ENCODE measurements around the gene UGT2B17.
"Not testable (repeated sequence)": the region's sequence is repeated elsewhere in the genome, so short reads cannot be mapped to it uniquely, and the experiment has no call there.

UGT2B17 gene

DNA sequence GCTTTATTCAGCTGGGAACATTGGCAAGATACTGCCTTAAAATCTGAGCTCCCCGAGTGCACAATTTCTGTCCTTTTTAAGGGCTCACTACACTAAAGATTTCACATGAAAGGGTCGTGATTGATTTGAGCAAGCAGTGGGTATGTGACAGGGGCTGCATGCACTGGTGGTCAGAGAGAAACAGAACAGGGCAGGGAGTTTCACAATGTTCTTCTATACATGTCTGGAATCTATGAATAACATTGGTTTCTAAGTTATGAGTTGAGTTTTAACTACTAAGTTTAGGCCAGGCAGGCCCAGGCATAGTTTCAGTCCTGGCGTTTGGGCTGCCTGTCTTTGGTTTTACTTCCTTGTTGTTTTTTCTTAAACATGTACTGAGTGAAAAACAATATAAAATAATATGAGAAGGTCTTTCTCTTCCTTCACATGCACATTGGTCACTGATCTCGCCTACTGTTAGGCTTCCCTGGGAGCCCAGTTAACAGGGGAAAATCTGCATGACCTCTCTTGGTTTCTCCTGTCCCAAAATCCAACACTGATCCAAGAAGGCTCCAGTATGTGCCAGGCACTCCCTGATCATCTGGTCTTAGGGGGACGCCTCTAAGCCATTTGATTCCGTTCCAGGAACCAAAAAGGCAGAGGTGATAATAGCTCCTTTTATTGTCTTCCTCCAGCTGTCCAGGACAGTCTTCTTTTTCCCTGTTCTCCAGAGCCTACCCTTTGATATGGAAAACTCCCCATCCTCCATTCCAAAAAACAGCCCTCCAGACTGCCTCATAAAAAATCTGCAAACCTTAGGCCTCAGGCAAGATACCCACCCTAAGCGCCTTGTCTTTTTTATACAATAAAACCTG is at the start of gene UGT2B17:
Gene UGT2B17 (minus strand): TSS at position 51 of the 854 bp plus-strand sequence. CDS start 7,838 bp downstream, outside the sequence.
- DNase-seq (ENCODE audit: low read depth in 2 of 2): no peak

DNA sequence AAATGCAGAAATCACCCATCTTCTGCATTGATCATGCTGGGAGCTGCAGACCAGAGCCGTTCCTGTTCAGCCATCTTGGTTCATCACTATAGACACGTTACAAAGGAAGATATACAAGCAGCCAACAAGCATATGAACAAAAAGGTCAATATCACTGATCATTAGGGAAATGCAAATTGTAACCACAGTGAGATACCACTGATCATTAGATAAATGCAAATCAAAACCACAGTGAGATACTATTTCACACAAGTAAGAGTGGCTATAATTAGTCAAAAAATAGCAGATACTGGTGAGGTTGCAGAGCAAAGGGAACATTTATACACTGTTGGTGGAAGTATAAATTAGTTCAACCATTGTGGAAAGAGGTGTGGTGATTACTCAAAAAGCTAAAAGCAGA is 46.6 kb upstream of the UGT2B17 start:
- not testable (repeated sequence) for DNase-seq (ENCODE audit: low read depth in 2 of 2)

DNA sequence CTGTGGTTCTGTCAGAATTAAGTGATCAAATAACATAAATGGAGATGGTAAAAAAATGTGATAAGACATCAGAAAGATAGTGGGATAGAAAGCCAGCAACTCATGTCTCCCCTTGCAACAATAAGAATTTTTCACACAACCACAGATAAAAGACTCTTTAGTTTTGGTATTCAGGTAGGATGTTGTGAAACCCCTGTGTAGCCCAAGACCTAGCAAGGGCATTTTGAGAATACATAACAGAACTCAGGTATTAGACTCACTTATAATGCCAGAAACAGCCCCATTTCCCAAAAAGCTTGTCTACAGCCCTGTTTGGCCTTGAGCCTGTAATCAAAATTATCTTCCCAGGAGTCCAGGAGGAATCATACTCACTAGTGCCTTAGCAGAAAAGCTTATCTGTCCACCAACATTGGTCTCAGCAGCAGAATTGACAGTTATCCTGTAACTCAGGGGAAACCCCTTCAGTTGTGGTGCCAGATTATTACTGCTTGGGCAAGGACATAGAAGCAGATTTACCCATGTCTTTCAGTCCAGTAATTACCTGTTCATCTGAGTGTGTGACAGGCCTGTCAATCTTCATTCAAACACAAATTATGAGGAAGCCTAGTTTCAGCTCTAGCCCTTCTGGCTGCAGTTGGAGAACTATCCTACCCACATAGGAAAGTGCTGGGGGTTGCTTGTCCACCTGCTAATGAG is 41.0 kb upstream of the UGT2B17 start:
- DNase-seq (ENCODE audit: low read depth in 2 of 2): no peak

DNA sequence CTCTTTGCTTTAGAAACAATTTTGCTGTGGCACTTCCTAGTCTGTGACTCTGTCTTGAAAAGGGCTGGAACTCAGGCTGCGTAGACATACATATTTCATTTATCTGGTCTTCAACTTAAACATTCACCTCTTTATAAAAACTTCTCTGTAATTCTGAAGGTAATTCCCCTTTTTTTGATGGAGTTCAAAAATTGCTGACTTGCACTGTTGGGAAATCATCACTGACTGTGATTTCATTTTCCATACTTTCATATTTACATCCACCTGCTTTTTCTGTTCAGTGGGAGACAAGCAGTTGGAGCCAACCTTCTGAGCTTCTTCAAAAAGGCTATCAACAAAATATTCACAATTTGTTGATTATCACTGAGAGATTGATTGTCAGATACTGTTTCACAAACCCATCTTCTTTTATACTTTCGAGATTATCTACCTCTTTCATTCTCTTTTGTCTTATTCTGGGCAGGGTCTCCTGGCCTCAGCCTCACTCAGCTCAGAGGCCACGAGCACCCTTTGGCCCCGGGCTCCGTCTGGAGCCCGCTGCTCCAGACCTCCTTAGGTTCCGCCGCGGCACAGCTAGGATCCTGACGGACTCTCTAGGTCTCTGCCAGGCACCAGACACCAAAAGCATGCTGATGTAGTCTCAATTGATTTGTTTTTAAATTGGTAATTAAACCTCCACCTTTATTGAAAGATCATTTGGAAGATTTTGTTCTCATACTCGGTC is 39.7 kb upstream of the UGT2B17 start:
- no peak for DNase-seq (ENCODE audit: low read depth in 2 of 2)

DNA sequence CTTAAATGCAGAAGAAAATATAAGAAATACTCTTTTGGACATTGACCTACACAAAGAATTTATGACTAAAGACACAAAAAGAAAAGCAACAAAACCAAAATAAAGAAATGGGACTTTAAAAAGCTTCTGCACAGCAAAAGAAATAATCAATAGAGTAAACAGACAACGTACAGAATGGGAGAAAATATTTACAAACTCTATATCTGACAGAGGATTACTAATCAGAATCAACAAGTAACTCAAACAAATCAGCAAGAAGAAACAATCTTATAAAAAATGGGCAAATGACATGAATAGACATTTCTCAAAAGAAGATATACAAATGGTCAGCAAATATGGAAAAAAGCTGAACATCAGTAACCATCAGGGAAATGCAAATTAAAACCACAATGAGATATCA is 37.6 kb upstream of the UGT2B17 start:
- DNase-seq (ENCODE audit: low read depth in 2 of 2): no peak

DNA sequence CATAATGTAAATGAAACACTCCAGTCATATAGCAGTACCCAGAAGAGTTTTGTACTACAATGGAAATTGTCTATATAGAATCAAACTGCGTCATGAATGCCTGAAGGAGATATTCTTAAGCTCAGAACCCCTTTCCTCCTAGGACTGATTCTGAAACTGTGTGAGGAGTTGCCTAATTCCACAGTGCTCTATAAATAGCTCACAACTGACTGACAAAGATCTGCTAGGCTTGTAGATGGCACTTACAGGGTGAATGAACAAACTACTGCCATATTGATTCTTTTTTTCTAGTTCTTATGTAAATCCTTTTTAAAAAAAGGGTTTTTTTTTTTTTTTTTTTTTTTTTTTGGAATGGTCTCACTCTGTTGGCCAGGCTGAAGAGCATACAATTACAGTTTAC is 30.1 kb upstream of the UGT2B17 start:
- DNase-seq (ENCODE audit: low read depth in 2 of 2): no peak

DNA sequence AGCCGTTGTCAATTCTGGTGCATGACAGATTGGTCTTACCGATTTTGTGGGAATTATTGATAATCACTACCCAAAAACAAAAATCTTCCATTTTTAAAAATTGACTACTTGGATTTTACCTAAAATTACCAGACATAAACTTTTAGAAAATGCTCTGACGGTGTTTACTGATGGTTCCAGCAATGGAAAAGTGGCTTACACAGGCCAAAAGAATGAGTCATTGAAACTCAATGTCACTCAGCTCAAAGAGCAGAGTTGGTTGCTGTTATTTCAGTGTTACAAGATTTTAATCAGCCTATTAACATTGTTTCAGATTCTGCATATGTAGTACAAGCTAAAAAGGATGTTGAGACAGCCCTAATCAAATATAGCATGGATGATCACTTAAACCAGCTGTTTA is 23.0 kb upstream of the UGT2B17 start:
- DNase-seq (ENCODE audit: low read depth in 2 of 2): no peak

DNA sequence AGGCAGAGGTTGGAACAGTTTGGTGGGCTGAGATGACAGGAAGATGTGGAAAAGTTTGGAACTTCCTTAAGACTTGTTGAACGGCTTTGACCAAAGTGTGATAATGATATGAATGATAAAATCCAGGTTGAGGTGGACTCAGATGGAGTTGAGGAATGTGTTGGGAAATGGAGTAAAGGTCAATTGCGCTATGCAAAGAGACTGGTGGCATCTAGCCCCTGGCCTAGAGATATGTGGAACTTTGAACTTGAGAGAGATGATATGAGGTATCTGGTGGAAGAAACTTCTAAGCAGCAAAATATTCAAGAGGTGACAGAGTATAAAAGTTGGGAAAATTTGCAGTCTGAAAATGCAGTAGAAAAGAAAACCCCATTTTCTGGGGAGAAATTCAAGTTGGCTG is 21.4 kb upstream of the UGT2B17 start:
- DNase-seq (ENCODE audit: low read depth in 2 of 2): no peak

DNA sequence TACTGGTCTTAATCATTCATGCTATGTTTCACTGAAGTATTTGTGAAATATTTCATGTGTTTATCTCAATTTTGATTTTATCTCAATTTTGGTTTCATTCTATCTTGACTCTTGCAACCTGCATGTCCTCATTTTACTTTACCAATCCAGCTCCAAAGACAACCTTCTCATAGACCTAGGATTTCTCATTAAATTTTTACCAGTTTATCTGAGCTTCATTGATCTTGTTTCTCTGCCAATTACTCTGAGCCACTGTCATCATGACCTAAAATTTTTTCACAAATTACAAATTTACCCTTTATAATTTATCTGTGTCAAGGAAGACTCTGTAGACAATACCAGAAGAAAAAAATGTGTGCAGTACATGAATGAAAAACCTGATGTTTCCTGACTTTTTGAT is 18.6 kb upstream of the UGT2B17 start:
- DNase-seq (ENCODE audit: low read depth in 2 of 2): no peak

DNA sequence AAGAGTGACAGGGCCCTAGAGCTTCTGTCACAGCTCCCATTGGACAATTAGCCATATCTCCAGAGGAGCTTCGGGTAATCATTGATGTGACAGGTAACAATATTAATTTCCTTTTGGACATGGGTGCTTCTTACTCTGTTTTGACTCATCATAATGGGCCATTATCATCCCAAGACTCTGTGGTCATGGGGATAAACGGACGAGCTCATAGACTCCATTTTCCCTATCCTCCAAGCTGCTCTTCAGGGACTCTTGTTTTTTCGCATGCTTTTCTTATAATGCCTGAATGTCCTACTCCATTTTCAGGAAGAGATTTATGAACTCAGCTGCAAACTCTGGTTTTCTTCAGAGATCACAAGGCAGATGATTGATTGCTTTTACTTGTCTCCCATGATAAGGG is 17.0 kb upstream of the UGT2B17 start:
- no peak for DNase-seq (ENCODE audit: low read depth in 2 of 2)

DNA sequence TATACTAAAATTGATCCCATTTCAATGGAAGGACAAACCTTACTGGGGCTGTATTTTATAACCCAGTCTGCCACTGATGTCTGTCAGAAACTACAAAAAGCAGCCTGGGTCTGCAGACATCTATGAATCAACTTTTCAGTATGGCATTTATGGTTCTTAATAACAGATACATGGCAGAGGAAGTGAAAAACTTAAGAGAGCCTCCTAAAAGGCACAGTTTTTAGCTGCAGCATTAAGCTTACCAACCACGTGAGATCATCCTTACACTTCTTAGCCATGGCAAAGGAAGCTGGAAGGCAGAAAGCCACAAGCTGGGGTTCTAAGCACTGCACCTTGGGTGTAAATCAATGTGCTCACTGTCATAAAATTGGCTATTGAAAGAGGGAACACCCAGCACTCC is 16.6 kb upstream of the UGT2B17 start:
- no peak for DNase-seq (ENCODE audit: low read depth in 2 of 2)

DNA sequence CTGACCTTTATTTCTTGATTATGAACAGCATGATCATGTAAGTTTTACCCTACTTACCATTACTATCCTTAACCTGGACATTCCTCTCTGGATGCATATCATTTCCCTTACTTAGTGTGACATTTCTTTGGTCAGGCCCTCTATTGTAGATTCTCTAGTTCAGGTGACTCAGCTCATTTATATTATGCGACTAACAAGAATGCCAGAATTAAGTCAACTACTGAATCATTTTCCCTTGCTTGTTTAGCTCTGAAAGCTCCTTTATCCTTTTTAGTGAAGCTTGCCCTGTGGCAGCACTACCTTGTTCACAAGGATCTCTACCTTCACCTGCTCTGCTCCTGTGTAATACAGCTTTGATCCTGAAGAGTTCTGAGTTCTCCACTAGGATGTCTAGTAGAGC is 15.1 kb upstream of the UGT2B17 start:
- no peak for DNase-seq (ENCODE audit: low read depth in 2 of 2)

DNA sequence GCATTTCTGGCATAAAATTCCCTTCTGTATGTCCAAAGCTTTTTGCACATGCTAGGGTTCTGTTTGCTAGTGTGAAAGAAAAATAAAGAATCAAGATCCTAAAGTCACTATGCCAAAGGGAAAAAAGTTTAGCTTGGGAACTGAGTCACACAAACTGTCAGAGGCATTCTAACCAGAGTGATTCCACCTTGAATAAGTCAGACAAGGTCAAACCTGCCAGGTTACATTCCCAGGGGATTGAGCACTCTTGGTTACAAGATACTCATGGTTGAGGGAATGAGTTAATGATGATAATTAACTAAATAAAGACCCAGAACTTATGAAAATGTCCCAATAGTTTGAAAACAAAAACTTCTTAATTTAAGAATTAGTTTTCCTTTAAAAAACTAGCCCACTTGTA is 13.7 kb upstream of the UGT2B17 start:
- no peak for DNase-seq (ENCODE audit: low read depth in 2 of 2)

DNA sequence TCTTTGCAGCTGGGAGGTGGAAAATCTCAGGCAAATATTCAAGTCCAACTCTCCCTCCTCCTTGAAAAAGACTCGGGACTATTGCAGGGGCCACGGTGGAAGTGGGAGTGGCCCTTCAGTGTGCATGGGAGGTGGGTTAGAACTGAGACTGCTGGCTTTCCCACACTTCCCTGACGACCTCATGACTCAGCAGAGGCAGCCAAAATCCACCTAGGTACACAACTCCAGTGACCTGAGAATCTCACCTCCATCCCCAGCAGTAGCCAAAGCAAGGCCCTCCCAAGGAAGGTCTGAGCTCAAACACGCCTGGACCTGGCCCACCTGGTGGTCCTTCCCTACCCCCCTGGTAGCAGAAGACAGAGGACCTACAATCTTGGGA is 6.2 kb upstream of the UGT2B17 start:
- DNase-seq (ENCODE audit: low read depth in 2 of 2): no peak

DNA sequence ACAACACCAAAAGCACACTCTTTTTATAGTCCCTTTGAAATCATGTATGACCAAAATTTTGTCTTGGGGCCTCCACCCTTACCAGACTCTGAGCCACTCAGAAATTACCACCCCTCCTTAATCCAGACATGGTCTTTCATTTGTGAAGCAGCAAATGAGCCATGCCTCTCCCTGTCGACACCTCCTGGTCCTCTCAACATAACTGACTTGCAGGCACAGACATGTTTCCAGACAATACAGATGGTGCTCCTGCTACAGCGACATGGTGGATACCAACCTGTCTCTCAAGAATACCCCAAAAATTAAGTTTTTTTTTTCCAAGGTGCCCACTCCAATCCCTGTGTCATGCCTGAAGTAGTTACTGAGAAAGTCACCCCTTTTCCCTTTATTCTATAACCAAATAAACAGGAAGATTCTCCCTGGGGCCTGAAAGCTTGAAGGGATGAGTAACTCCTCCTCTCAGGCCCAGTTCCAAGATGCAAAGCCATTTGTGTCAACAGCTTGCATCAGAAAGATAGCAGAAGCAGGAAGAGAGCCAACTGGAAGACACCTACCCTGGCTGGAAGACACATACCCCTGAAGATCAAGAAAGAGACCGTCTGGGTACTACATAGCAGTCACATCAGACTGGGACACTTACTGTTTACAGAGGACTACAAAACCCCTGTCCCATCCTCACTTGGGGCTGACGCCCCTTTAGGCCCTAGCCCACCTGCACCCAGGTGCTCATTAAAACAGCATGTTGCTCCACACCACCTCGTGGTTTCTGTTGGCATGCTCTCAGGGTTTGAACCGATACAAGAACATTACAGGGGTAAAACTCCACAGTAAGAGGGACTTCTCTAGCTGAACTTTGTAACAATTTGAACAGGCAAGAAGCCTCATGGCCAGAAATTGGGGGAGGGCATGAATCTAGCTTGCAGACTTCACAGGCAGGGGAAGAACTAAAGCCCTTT is 5.5 kb upstream of the UGT2B17 start:
- no peak for DNase-seq (ENCODE audit: low read depth in 2 of 2)

DNA sequence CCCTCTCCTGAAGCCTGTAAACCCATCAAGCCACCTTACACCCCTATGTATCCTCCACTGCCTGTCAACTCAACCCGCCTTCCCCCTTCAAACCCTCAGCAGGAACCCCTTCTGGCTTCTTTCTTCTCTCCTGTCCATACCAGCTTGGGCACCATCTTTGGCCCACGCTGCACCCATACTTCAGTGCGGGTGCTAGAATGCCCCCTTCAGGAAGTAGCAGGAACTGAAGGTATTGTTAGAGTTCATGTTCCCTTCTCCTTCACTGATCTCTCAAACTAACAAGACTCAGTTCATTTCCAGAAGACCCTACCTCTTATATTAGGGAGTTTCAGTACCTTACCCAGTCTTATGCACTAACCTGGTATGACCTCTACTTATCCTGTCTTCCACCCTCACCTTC is 1.5 kb upstream of the UGT2B17 start:
- DNase-seq (ENCODE audit: low read depth in 2 of 2): no peak

DNA sequence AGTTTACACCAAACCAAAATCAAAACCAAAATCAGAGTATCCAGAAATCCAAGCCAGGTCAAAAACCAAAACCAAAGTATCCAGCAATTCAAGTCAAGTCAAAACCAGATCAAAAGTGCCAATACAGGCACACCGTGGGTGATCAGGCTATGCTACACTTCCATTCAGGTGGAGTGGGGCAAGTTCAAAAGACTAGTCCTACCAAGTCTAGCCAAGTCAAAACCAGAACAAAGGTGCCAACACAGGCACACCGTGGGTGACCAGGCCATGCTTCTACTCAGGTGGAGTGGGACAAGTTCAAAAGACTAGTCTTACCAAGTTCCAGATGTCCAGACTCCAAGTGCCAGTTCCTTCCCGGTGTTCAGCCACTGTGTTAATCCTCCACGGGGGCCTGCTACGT is 486 bp downstream of the UGT2B17 start:
- not testable (repeated sequence) for DNase-seq (ENCODE audit: low read depth in 2 of 2)

DNA sequence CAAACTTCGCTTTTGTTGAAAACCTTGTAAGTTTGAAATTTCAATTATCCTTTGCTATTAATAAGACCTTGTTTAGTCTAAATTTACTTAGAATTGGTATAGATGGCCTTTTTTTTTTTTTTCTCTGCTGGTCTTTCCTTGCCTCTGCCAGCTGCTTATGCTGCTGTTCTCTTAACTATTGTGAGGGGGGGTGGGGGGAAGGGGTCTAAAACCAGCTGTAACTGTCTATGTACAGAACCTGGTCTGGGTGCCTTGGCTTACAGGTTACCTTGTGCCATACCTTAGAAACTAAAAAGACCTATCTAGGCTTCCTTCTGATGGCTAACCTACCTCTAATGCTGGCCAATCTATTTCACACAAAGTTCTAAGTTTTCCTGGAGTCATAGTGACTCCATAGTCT is 1.0 kb downstream of the UGT2B17 start:
- no peak for DNase-seq (ENCODE audit: low read depth in 2 of 2)

DNA sequence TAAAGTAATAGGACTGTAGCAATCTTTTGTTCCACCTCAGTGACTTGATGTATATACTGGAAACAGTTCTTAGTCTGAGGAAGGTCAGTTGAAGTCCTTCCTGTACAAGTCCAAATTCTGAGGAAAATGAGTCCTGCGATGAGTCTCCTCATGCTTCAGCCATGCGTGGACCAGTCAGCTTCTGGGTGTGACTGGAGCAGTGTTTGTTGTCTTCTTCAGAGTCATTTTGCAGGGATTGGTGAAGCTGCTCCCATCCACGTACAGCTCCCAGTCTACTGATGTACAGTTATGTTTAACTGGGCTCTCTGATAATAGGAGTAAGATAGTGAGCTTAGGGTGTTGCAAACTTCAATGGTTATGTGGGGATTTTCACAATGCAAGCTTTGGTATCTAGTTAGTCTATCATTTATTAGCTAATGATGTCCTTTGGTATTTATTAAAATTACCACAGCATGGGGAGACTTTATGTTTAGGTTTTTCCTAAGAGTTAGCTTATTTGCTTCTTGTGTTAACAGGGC is 3.4 kb downstream of the UGT2B17 start:
- DNase-seq (ENCODE audit: low read depth in 2 of 2): no peak

DNA sequence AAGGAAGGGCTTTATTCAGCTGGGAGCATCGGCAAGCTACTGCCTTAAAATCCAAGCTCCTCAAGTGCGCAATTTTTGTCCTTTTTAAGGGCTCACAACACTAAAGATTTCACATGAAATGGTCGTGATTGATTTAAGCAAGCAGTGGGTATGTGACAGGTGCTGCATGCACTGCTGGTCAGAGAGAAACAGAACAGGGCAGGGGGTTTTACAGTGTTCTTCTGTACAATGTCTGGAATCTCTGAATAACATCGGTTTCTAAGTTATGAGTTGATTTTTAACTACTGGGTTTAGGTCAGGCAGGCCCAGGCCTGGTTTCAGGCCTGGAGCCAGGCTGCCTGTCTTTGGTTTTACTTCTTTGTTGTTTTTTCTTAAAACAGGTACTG is 6.0 kb downstream of the UGT2B17 start:
- no peak for DNase-seq (ENCODE audit: low read depth in 2 of 2)

DNA sequence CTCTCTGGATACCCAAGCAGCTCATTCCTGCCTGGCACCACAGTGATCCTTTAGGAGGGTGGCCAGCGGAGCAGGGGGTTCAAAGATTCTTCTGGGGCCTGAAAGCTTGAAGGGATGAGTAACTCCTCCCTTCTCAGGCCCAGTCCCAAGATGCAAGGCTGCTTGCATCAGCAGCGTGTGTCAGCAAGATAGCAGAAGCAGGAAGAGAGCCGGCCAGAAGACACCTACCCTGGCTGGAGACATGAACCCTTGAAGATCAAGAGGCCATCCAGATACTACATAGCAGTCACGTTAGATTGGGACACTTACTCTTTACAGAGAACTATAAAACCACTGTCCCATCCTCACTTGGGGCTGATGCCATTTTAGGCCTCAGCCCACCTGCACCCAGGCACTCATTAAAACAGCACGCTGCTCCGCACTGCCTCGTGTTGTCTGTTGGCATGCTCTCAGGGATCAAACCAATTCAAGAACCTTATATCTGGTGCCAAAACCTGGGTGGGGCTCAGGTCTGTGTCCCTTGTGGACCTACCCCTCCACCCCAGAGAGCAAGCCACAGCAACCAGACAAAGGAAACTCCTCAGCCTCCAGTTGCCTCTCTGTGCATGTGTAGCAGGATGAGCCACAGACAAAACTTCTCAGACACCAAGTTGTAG is 6.5 kb downstream of the UGT2B17 start:
- DNase-seq (ENCODE audit: low read depth in 2 of 2): no peak

Measured in stimulated activated CD8-positive, alpha-beta memory T cell treated with anti-CD3 and anti-CD28 coated beads, Interleukin-2, amount 100 ng/mL, for 1 hour (primary cell).